ENCODE data around the gene ERVV-1.
A peak's percentile ranks its signal among the peaks of the same experiment; 100 is the strongest.
"Not testable (repeated sequence)": the region's sequence is repeated elsewhere in the genome, so short reads cannot be mapped to it uniquely, and the experiment has no call there.

Gene ERVV-1

DNA sequence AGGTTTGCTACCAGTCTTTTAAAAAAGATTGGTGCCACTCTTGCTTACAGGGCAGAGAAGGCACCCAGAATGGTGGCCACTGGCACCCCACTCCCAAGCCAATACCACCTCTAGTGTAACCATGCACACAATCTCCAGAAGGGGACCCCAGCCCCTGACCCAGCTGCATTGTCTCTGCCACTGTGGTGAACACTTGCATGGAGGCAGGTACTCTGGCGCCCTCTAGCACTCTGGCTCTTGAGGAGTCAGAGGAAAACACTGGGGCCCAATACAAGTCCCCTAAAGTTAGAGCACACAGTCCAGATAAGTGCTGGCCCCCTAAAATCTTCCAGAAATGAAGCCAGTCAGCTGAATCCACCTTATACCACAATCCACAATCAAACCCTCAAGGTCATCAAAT, 6.0 kb downstream of the ERVV-1 start:
- peak; percentile 53 for DNase-seq (ENCODE audit: low read depth)
- H3K4me3 ChIP-seq (ENCODE audit: low read depth, low read length): no peak overlapping the region
- TF ChIP-seq MYC (IDR thresholded peaks at IDR 0.05; ENCODE audit: low read depth, low read length): no peak
- TF ChIP-seq, protein P1, sequence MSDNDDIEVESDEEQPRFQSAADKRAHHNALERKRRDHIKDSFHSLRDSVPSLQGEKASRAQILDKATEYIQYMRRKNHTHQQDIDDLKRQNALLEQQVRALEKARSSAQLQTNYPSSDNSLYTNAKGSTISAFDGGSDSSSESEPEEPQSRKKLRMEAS (IDR thresholded peaks at IDR 0.05; ENCODE audit: low read depth, low read length): no peak
- TF ChIP-seq, protein P2, sequence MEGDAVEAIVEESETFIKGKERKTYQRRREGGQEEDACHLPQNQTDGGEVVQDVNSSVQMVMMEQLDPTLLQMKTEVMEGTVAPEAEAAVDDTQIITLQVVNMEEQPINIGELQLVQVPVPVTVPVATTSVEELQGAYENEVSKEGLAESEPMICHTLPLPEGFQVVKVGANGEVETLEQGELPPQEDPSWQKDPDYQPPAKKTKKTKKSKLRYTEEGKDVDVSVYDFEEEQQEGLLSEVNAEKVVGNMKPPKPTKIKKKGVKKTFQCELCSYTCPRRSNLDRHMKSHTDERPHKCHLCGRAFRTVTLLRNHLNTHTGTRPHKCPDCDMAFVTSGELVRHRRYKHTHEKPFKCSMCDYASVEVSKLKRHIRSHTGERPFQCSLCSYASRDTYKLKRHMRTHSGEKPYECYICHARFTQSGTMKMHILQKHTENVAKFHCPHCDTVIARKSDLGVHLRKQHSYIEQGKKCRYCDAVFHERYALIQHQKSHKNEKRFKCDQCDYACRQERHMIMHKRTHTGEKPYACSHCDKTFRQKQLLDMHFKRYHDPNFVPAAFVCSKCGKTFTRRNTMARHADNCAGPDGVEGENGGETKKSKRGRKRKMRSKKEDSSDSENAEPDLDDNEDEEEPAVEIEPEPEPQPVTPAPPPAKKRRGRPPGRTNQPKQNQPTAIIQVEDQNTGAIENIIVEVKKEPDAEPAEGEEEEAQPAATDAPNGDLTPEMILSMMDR (IDR thresholded peaks at IDR 0.05; ENCODE audit: low read depth, low read length): peak; percentile 32

DNA sequence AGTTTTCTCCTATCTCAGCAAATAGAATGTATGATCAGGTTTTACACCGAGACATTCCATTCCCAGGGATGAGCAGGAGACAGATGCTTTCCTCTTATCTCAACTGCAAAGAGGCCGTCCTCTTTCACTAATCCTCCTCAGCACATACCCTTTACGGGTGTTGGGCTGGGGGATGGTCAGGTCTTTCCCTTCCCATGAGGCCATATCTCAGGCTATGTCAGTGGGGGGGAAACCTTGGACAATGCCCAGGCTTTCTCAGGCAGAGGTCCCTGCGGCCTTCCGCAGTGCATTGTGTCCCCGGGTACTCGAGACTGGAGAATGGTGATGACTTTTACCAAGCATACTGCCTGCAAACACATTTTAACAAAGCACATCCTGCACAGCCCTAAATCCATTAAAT, 14.6 kb downstream of the ERVV-1 start:
- H3K4me3 ChIP-seq (ENCODE audit: low read depth, low read length); DNase-seq (ENCODE audit: low read depth): not testable (repeated sequence)

DNA sequence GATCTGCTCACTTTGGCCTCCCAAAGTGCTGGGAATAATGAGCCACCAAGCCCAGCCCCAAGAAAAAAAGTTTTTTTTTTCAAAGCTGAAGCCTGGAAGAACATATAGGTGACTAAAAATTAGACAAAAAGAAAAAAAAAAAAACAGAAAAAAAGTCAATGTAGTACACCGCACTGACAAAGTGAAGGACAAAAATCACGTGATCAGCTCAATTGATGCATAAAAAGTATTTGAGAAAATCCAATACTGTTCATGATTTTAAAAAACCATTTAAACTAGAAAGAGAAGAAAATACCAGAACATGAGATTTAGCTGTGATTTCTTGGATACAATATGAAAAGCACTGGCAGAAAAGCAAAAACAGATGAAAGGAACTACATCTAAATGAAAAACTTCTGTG, 20.3 kb downstream of the ERVV-1 start:
- TF ChIP-seq MYC (IDR thresholded peaks at IDR 0.05; ENCODE audit: low read depth, low read length): no peak
- TF ChIP-seq, protein P1 (IDR thresholded peaks at IDR 0.05; ENCODE audit: low read depth, low read length): no peak
- no peak for TF ChIP-seq POLR2A (IDR thresholded peaks at IDR 0.05; ENCODE audit: extremely low read depth, insufficient read length)
- TF ChIP-seq, protein P2 (IDR thresholded peaks at IDR 0.05; ENCODE audit: low read depth, low read length): no peak
- DNase-seq (ENCODE audit: low read depth): no peak
- H3K4me3 ChIP-seq (ENCODE audit: low read depth, low read length): no peak overlapping the region

DNA sequence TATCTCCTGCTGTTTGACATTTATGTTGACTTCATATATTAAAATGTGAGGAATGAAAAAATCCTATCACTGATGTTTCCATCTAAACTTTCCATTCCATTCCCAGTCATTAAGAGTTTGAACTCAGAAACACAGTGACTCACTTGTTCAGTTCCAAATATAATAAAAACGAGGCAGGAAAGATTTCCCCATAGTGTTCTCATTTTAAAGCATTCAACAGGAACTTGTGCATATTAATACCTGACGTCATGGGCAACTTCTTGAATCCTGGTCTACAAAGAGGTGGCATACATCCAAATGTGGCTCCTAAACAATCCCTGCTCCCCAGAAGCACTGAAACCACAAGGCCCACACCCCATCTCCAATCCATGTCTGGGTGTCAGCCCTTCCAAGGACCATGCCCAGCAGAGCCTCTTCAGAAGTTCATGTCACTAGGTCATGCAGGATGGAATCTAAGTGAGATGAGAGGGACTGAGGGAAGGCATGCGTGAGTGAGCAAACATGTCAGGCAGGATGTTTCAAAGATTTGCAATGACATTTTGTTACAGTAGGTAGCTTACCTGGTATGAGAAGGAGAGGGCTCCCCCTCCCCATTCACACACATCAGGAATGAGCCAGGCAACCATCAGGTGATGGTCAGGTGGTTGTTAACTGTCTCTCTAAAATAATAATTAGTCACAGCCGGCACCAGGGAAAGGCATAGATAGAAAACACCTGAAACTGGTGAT, 21.4 kb downstream of the ERVV-1 start:
- no peak overlapping the region for H3K4me3 ChIP-seq (ENCODE audit: low read depth, low read length)
- no peak for DNase-seq (ENCODE audit: low read depth)
- TF ChIP-seq, protein P1 (IDR thresholded peaks at IDR 0.05; ENCODE audit: low read depth, low read length): no peak
- TF ChIP-seq POLR2A (IDR thresholded peaks at IDR 0.05; ENCODE audit: extremely low read depth, insufficient read length): no peak
- TF ChIP-seq MYC (IDR thresholded peaks at IDR 0.05; ENCODE audit: low read depth, low read length): no peak
- TF ChIP-seq, protein P2 (IDR thresholded peaks at IDR 0.05; ENCODE audit: low read depth, low read length): no peak

DNA sequence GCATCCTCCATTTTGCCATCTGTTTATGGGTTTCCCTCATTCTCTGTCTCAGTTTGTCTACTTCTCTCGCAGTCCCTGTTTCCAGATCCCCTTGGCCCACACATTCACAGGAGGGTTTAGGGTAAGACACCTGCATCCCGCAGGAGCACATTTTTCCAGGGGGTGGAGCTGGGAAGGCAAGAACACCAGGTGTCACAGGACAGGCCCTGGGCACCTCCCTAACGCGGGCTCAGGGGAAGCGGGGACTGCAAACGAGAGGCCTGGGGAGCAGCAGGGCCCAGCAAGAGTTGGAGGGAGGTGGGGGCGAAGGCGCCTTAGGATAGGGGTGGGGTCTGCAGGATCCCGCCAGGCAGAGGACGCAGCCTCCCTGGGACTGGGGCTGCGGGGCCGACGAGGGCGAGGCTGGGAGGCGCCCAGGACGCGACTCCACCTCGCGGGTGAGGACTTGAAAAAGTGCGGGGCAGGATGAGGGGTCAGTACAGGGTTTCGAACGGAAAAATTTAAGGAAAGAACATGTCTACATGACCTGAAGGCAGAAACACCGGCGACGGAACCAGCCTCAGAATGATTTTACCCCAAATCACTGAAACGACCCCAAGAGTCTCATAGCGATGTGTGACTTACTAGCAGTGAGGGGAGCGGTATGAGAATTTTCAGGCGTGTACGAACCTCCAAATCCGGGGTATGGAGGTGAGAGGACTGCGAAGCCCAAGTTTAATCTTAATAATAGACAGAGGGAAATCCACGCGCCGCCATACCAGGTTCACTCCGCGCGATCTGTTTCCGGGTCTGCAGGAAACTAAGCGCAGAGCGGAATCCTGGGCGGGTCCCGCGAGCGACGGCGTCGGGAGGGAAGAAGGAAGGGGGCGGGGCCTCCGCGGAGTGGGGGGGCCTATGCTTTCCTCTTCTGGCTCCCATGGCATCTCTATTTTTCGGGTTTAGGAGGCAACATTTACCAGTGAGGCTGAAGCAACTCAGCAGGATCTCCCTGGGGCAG, 23.7 kb downstream of the ERVV-1 start:
- TF ChIP-seq, protein P1 (IDR thresholded peaks at IDR 0.05; ENCODE audit: low read depth, low read length): no peak
- TF ChIP-seq MYC (IDR thresholded peaks at IDR 0.05; ENCODE audit: low read depth, low read length) (no peak), POLR2A (IDR thresholded peaks at IDR 0.05; ENCODE audit: extremely low read depth, insufficient read length) (no peak)
- TF ChIP-seq, protein P2 (IDR thresholded peaks at IDR 0.05; ENCODE audit: low read depth, low read length): no peak
- no peak overlapping the region for H3K4me3 ChIP-seq (ENCODE audit: low read depth, low read length)
- DNase-seq (ENCODE audit: low read depth): no peak

DNA sequence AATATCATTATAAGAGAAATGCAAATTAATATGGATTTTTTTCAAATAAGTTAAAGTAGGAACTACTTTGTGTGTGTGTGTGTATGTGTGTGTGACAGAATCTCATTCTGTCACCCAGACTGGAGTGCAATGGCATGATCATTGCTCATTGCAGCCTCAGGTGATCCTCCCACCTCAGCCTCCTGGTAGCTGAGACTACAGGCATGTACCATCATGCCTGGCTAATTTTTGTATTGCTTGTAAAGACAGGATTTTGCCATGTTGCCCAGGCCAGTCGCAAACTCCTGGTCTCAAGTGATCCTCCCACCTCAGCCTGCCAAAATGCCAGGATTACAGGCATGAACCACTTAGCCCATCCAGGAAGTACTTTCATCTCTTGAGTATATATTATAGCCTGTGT, 27.6 kb downstream of the ERVV-1 start:
- H3K4me3 ChIP-seq (ENCODE audit: low read depth, low read length): no peak overlapping the region
- no peak for DNase-seq (ENCODE audit: low read depth)
- TF ChIP-seq POLR2A (IDR thresholded peaks at IDR 0.05; ENCODE audit: extremely low read depth, insufficient read length): no peak
- no peak for TF ChIP-seq MYC (IDR thresholded peaks at IDR 0.05; ENCODE audit: low read depth, low read length)
- TF ChIP-seq, protein P2 (IDR thresholded peaks at IDR 0.05; ENCODE audit: low read depth, low read length): no peak
- TF ChIP-seq, protein P1 (IDR thresholded peaks at IDR 0.05; ENCODE audit: low read depth, low read length): no peak
